D341Med (cell line): Measurements from ENCODE around the gene CD63.

Experiments
- DNase-seq: peaks from one replicate; pipeline ENCODE4 v3.0.0; 2012; ENCODE audit warnings: low spot score

Gene CD63

DNA sequence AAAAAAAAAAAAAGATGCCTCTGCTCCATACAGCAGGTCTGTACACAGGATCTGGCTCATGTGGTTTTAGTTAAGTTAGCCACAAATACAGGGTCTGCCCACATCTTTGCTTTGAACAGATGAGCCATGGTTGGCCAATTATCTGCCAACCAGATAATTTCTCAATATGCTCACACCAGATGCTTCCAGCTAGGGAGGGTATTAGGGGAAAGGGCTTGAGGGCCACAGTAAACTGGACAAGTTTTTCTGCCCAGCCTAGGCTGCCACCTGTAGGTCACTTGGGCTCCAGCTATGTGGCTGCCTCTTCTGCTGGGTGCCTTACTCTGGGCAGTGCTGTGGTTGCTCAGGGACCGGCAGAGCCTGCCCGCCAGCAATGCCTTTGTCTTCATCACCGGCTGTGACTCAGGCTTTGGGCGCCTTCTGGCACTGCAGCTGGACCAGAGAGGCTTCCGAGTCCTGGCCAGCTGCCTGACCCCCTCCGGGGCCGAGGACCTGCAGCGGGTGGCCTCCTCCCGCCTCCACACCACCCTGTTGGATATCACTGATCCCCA is 7.8 kb downstream of the CD63 start:
- DNase-seq = no peak

- DNase-seq = no peak
These were observed 8.7 kb downstream of the CD63 start, which contains the start of gene RDH5 for GRCh38 chr12:55720071-55720564. Gene RDH5, plus strand, starts transcription at chr12:55720393. Its CDS starts 792 bp downstream, at chr12:55721185.

DNA sequence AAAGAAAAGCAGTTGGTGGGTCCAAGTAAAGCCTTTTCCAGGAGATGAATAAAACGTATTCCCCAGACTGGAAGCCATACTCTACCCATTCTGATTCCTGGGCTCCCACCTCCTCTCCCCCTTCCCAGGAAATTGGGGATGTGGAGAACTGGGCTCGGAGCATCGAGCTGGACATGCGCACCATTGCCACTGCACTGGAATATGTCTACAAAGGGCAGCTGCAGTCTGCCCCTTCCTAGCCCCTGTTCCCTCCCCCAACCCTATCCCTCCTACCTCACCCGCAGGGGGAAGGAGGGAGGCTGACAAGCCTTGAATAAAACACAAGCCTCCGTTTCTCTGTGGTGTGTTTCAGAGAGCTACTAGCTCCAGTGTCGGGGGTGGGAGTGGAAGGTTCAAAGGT is 9.4 kb downstream of the CD63 start:
- no peak for DNase-seq

DNA sequence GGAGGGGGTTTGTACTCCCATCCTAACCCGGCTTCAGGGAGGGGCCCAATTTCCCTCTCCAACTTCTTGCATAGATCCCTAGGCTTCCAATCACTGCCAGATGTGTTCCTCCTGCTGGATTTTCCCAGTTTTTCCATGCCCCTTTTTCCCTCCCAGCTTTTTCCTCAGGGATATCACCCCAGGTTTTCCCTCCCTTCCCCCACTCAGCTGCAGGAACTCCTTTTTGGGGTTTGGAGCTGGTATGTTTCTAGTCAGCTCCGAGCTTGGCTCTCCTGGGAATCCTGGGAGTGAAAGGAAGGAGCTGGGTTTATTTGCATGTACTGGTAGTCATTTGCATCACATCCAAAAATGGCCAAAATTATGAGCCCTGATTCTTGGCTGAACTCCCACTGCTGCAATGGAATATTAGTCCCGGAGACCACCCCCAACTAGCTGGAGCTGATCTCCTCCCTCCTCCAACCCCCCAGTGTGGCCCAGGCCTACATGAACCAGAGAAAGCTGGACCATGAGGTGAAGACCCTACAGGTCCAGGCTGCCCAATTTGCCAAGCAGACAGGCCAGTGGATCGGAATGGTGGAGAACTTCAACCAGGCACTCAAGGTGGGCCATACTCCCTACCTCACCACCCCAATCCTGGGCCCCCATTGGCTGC is 10.1 kb downstream of the CD63 start:
- no peak for DNase-seq

DNA sequence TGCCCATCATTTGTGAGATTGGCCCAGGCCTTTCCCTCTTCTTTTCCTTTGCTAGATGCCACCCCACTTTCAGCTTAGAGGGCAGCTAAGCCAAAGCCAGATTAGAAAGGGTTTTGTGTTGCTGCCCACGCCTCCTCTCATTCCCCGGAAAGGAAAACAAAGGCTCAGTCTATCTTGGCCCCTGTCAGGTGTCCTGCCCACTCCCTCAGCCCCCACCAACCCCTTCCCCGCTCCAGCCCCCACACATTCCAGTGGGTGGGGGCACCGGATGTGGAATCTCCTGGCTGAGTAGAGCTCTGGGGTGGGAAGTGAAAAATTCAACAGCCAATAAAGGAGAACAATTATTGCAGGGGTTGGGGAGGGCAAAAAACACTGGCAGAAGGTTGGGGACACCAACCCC is 10.8 kb downstream of the CD63 start:
- DNase-seq = peak; percentile 59

- DNase-seq = peak; percentile 63
These were observed 11.5 kb downstream of the CD63 start for GRCh38 chr12:55717011-55718007.

- DNase-seq = no peak
These were observed 12.2 kb downstream of the CD63 start for GRCh38 chr12:55716582-55716957.

DNA sequence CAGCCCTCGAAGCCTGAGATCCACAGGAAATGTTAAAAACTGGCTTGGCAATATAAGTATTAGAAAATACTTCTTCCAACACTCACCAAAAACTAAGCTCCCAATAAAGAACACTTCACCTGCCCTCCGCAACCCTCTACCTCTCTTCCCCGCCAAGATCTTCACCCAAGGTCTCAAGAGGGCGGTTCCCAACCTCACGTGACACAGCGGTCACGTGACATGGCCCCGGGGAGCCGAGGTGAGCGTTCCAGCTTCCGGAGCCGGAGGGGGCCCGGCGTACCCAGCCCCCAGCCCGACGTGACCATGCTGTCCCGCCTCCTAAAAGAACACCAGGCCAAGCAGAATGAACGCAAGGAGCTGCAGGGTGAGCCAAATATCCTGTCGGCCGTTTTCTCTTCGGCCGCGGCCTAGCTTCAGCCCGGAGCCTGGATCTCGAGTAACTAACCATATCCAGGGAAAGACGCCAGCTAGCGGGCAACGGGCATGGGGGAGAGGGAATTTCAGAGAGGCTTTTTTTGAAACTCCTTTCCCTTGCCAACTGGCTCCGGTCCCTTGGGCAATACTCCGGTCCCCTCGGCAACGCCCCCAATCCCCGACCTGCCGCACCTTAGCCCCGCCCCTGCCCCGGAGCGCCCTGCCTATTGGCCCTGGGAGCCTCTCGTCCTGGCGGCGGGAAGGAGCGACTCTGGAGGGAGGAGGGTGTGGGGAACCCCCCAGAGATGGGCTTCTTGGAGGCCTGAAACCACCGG is 12.8 kb downstream of the CD63 start, which contains the start of gene BLOC1S1:
BLOC1S1 (plus strand) TSS at position 214 of the 749 bp plus-strand sequence; CDS start at position 220, 6 bp downstream.
- DNase-seq = peak; percentile 94

- no peak for DNase-seq
These were observed 13.5 kb downstream of the CD63 start for GRCh38 chr12:55715169-55715764.

DNA sequence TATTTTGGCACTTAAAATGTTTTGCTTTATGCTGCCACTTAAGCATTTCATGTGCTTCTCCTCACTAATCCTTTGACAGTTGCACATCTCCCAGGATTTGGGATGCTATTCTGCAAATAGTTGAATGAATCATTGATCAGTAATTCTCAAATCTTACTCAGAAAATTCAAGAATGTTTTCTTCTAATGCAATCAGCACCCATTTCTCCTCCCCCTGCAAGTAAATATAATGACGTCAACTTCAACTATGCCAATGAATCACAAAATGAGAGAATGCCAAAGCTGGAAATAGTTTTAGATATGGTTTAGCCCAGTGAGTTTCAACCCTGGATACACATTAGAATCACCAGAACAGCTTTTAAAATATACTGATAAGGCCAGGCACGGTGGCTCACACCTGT is 15.1 kb downstream of the CD63 start:
- DNase-seq = no peak

DNA sequence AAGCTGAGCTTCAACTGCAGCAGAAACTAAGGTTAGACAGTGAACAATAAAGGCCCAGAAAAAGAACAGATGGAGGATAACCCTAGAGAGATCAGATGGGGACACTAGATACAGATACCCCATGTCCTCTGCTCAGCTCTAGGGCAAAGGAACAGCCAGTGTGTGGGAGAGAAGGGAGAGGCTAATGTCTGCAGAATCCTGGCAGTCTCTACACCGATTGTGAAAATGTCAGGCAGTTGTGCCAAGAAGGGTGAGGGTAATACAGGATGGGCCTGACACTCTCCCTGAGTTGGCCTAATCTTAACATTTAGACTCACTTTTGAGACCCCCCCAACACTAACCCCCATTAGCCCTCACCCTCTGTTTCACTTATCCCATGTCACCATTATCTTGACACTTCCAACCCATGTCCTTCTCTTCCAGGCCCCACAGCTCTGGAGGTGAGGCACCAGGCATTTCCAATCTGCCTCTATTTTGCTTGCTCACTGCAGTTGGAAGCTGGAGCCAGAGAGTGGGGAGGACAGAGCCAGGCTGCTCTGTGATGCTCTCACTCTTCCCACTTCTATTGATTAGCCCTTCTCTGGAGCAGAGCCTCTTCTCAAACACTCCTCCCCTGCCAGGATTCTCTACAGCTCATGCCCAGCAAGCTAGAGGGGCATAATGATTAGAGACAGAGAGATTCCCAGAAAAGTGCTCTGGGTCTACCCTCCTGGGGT is 16.0 kb downstream of the CD63 start:
- DNase-seq = no peak

GRCh38 chr12:55711786-55712553 is 16.8 kb downstream of the CD63 start:
- no peak for DNase-seq

GRCh38 chr12:55708695-55709233 is 20.0 kb downstream of the CD63 start:
- no peak for DNase-seq

DNA sequence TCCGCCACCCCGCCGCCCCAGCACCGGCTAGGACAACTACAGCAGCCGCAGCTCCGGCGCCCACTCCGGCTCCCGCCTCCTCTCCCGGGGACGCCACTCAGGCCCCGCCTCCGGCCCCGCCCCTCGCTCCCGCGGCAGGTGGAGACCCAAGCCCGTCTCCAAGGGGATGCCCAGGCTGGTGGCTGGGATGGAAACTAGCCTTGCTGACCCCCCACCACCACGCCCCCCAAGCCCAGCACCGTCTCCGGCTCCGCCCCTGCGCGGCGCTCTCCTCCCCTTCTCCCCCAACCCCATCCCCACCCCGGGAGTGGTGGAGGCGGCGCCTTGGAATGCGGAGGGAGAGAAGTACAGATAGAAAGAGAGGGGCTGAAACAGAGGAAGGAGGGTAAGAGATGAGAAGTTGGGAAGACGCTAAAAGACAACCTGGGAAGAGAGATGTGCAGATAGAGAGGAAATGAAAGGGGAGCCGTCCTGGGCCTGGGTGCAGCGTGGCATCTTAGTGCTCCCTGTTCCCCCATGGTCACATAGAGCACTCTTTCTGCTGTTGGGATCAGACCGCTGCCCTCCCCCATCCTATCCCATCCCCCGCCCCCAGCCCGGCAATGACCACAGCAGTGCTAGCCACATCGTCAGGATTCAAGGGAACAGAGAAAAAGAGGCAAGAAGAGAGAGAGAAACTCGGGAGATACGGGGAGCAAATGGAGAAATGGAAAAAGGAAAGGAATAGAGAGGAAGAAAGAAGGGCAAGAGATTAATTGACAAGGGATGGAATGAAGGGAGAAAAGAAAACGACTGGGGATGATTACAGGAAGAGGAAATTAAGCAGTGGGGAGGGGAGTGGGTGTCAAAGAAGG is 20.7 kb downstream of the CD63 start, which contains the start of gene ITGA7:
ITGA7 (minus strand) TSS at position 64 of the 854 bp plus-strand sequence. CDS start 222 bp downstream, outside the sequence.
- DNase-seq = peak; percentile 86

GRCh38 chr12:55707219-55707671 is 21.6 kb downstream of the CD63 start:
- DNase-seq = no peak

DNA sequence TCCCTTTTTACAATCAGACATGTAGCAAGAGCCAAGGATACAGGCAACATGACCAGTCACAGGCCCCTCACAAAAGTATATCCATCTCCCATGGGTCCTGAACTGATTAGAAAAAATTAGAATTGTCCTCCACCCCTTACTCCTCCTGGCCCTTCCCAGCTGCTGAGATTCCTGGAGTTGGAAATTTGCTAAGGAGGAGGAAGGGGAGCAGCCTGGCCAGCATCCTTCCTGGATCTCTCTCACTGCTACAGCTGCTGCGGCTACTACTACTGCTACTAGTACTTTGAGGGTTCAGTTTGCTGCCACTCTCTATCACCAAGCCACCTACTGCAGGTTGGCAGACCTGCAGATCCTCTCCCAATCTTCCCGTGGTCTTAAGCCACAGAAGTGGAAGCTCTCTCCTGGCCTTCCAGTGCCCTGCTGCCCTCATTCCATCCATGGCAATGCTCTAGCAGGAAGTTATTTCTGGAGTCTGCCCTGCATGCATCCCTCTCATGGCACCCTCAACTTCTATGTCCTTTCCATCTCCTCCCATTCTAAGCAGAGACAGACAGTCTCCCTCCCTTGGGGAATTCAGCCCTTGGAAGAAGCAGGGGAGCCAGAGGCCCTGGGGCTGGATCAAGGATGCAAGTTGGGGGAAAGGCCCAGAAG is 22.1 kb downstream of the CD63 start:
- DNase-seq = no peak

DNA sequence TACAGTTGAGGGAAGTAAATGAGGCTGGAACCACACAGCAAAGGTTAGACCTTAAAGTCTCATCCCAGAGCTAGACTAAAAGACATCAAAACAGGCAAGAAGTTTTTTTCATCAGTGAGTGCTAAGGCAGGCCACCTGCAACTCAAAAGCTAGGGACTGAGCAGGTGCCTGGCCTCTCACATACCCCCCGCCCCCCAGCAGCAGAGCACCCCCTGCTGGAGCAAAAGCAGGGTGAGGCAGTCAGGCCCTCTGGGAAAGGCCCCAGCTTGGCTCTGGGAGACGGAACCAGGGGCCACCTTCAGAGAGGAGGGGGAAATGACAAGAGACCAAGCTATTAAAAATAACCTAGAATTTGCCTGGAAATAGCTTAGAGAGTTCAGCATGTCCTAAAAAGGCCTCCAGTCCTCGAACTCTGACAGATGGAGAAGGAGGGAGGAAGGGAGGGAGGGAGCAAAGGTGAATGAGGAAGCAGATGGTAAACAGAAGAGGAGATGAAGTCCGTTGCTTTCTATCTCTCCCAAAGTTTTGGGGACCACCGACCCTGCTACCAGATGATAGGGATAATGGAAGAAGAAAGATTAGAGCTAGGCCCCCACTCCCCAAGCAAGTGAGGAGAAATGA is 22.9 kb downstream of the CD63 start:
- DNase-seq = no peak
